SU-DHL-6 (cell line): Measurements from ENCODE around the gene HDDC3.
"Not testable (repeated sequence)": the region's sequence is repeated elsewhere in the genome, so short reads cannot be mapped to it uniquely, and the experiment has no call there.

Experiments
- H2AFZ ChIP-seq: fragments of 200-600 bp; sonication (generic); 2 replicates; pipeline ENCODE4 v1.6.1; 2014; ENCODE audit warnings: low read depth, mild to moderate bottlenecking, moderate library complexity, mixed read lengths, antibody characterized with exemption, low read length; ENCODE audit not compliant: severe bottlenecking
- H3F3A ChIP-seq: fragments of 200-600 bp; shearing (Covaris generic); 2 replicates; pipeline ENCODE4 v1.6.0; 2016; ENCODE audit warnings: antibody characterized with exemption, mild to moderate bottlenecking; ENCODE audit not compliant: insufficient read depth
- H3K27ac ChIP-seq: fragments of 200-600 bp; sonication (generic); 2 replicates; pipeline ENCODE4 v1.5.1; 2016; ENCODE audit warnings: low read depth, mild to moderate bottlenecking, low read length, moderate library complexity, mixed read lengths
- H3K27me3 ChIP-seq: fragments of 200-600 bp; sonication (generic), shearing (Covaris generic); 2 replicates; pipeline ENCODE4 v1.6.0; 2014; ENCODE audit warnings: mild to moderate bottlenecking, low read length
- H3K36me3 ChIP-seq: fragments of 200-600 bp; sonication (generic); 2 replicates; pipeline ENCODE4 v1.6.1; 2014; ENCODE audit warnings: mild to moderate bottlenecking, low read length, mixed read lengths
- H3K4me2 ChIP-seq: fragments of 300-600, 200-600 bp; shearing (Covaris generic), sonication (generic); 2 replicates; pipeline ENCODE4 v1.6.0; 2014; ENCODE audit warnings: low read length, low read depth, mild to moderate bottlenecking; ENCODE audit not compliant: poor library complexity, severe bottlenecking
- H3K4me3 ChIP-seq: fragments of 200-600 bp; sonication (generic); 2 replicates; pipeline ENCODE4 v1.5.1; 2014; ENCODE audit warnings: antibody characterized with exemption, low read length, mild to moderate bottlenecking, mixed read lengths; ENCODE audit not compliant: insufficient read depth, poor library complexity, severe bottlenecking
- H3K79me2 ChIP-seq: fragments of 200-600 bp; sonication (generic); 2 replicates; pipeline ENCODE4 v1.6.1; 2014; ENCODE audit warnings: mild to moderate bottlenecking, low read length, moderate library complexity; ENCODE audit not compliant: insufficient read depth
- H3K9ac ChIP-seq: fragments of 200-600 bp; sonication (generic); 2 replicates; pipeline ENCODE4 v1.7.0; 2014; ENCODE audit warnings: mild to moderate bottlenecking, low read length
- H3K9me2 ChIP-seq: fragments of 200-600 bp; sonication (generic); replicated peaks from 2 replicates; pipeline ENCODE4 v1.6.1; 2014; ENCODE audit warnings: low read length; ENCODE audit not compliant: insufficient read depth
- H3K9me3 ChIP-seq: fragments of 200-600 bp; sonication (generic); 2 replicates; pipeline ENCODE4 v1.6.1; 2014; ENCODE audit warnings: low read length, mixed read lengths; ENCODE audit not compliant: insufficient read depth
- H4K20me1 ChIP-seq: fragments of 200-600 bp; sonication (generic); 2 replicates; pipeline ENCODE4 v1.6.1; 2014; ENCODE audit warnings: low read depth, mild to moderate bottlenecking, antibody characterized with exemption, low read length, moderate library complexity, mixed read lengths
- EZH2phosphoT487 ChIP-seq: fragments of 200-600 bp; sonication (generic), shearing (Covaris generic); conservative IDR thresholded peaks from 2 replicates; pipeline ENCODE4 v1.6.1; 2018; ENCODE audit warnings: mild to moderate bottlenecking, antibody characterized with exemption, low read length, moderate library complexity, mixed read lengths
- TF ChIP-seq, protein P1 (sequence below): fragments of 200-600 bp; sonication (generic); IDR thresholded peaks from one replicate; pipeline ENCODE4 v1.5.1; 2017; ENCODE audit warnings: antibody characterized with exemption, mild to moderate bottlenecking, low read length, moderate library complexity; ENCODE audit not compliant: insufficient read depth, poor library complexity, severe bottlenecking

HDDC3 gene

DNA sequence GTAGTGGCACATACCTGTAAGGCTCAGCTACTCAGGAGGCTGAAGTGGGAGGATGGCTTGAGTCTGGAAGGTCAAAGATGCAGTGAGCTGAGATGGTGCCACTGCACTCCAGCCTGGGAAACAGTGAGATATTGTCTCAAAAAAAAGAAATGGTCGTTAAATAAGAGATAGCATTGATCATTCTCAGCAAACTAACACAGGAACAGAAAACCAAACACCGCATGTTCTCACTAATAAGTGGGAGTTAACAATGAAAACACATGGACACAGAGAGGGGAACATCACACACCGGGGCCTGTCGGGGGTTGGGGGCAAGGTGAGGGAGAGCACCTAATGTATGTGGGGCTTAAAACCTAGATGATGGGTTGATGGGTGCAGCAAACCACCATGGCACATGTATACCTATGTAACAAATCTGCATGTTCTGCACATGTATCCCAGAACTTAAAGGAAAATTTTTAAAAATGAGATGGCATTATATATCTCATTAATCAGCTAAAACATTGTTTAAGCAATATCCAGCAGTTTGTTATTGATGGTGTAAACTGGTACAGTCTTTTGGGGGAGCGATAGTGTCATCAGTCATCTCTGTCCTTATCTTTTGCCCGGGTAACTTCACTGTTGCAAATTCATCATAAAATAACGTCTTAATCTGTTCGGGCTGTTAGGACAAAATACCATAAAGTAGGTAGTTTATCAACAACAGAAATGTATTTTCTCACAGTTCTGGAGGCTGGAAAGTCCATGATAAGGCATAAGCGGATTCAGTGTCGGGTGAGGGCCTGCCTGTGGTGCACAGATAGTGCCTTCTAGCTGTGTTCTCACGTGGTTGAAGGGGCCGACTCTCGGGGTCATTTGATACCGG is 30.9 kb downstream of the HDDC3 start:
- Histone ChIP-seq H3K9me3 (no peaks in the 10 kb centered on the region), H3K36me3 (no peaks in the 10 kb centered on the region), H2AFZ (no peak overlapping the region), H3K4me3 (peak overlapping the region; percentile 55), H3K9ac (peak overlapping the region; percentile 63; the same call in 1 of the 2 replicates), H3F3A (peaks cover 9% of the 10 kb centered on the region; the same call in 1 of the 2 replicates), H3K9me2 (no peaks in the 10 kb centered on the region), H3K79me2 (no peaks in the 10 kb centered on the region), H3K27me3 (0 out of 2 replicates have a peak, but pooled peaks cover 4% of the 10 kb centered on the region), H3K4me2 (peak overlapping the region; percentile 80), H4K20me1 (no peaks in the 10 kb centered on the region), H3K27ac (no peak overlapping the region)
- TF ChIP-seq, protein P1, sequence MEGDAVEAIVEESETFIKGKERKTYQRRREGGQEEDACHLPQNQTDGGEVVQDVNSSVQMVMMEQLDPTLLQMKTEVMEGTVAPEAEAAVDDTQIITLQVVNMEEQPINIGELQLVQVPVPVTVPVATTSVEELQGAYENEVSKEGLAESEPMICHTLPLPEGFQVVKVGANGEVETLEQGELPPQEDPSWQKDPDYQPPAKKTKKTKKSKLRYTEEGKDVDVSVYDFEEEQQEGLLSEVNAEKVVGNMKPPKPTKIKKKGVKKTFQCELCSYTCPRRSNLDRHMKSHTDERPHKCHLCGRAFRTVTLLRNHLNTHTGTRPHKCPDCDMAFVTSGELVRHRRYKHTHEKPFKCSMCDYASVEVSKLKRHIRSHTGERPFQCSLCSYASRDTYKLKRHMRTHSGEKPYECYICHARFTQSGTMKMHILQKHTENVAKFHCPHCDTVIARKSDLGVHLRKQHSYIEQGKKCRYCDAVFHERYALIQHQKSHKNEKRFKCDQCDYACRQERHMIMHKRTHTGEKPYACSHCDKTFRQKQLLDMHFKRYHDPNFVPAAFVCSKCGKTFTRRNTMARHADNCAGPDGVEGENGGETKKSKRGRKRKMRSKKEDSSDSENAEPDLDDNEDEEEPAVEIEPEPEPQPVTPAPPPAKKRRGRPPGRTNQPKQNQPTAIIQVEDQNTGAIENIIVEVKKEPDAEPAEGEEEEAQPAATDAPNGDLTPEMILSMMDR = no peak
- TF ChIP-seq EZH2phosphoT487 = no peak

DNA sequence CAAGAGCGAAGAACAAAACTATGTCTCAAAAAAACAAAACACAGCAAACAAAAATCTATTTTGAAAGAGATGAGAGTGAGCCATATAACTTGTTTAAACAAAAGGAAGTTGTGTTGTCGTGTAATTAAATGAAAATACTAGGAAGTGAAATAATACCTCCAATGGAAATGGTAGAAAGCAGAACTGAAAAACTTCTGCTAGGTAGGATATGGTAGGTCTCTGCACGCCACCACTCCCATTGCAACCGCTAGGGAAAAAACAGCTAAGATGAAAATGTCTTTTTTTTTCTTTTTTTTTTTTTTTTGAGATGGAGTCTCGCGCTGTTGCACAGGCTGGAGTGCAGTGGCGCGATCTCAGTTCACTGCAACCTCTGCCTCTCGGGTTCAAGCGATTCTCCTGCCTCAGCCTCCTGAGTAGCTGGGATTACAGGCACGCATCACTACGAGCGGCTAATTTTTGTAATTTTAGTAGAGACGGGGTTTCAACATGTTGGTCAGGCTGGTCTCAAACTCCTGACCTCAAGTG is 35.2 kb downstream of the HDDC3 start:
- H2AFZ ChIP-seq, H3K27me3 ChIP-seq, H3K4me3 ChIP-seq, H3K4me2 ChIP-seq, H3K9me3 ChIP-seq, H3K27ac ChIP-seq, H3K9ac ChIP-seq, H3F3A ChIP-seq, H3K79me2 ChIP-seq, H3K9me2 ChIP-seq, H3K36me3 ChIP-seq, H4K20me1 ChIP-seq: not testable (repeated sequence)

DNA sequence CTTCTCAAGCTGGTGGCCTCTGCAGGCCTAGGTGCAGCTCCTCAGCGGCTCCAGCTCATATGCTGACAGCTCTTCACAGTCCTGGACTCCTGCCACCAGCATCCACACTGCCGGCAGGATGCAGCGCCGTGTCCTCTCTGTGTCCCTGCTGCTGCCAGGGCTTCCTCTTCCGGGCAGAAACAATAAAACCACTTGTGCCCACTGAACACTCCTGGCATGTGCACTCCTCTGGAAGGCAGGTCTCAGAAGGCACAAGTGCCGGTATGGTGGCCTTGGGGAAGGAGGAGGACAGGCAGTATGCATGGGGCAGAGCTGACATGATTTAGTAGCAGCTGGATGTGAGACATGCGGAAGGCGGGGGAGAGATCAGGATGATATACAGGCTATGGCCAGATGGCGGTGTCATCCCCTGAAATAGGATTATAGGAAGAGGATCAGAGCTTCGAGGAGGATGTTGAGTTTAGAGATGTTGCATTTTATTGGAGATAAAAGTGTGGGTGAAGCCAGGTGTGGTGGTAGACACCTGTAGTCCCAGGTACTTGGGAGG is 36.7 kb downstream of the HDDC3 start:
- Histone ChIP-seq H3K4me3 (no peak overlapping the region), H3K36me3 (no peaks in the 10 kb centered on the region), H3K9ac (no peak overlapping the region), H3K79me2 (no peaks in the 10 kb centered on the region), H3K27me3 (0 out of 2 replicates have a peak, but pooled peaks cover 4% of the 10 kb centered on the region), H3K27ac (no peak overlapping the region), H2AFZ (no peak overlapping the region), H3K9me2 (no peaks in the 10 kb centered on the region), H3K9me3 (no peaks in the 10 kb centered on the region), H4K20me1 (no peaks in the 10 kb centered on the region), H3K4me2 (no peak overlapping the region), H3F3A (no peaks in the 10 kb centered on the region)
- TF ChIP-seq EZH2phosphoT487 = no peak
- TF ChIP-seq, protein P1 = no peak
